ENCODE results near the gene CD300H. TPM values are rescaled to one million over a fixed set of nuclear protein-coding genes. Genes with fewer than 3 reads are reported as not detected.

CD300H gene
- total RNA-seq, 1 donor from 2014 or later, result not detected

- no peak for TF ChIP-seq CTCF (IDR thresholded peaks at IDR 0.05; ENCODE audit: unreplicated experiment)
- H3K4me3 Mint-ChIP-seq (ENCODE audit: unreplicated experiment), result no peak overlapping the region
- H3K4me1 Mint-ChIP-seq (ENCODE audit: unreplicated experiment), result peaks cover 5% of the 10 kb centered on the region
- no peak overlapping the region for H3K27ac Mint-ChIP-seq (ENCODE audit: unreplicated experiment)
- DNase-seq (ENCODE audit: low spot score), result no peak
- peaks cover 4% of the 10 kb centered on the region for H3K36me3 Mint-ChIP-seq (ENCODE audit: low read depth, unreplicated experiment)
- no peaks in the 10 kb centered on the region for H3K9me3 Mint-ChIP-seq (ENCODE audit: unreplicated experiment)
- peaks cover 16% of the 10 kb centered on the region for H3K27me3 Mint-ChIP-seq (ENCODE audit: unreplicated experiment)
Measured at GRCh38 chr17:74547264-74547663, 20.0 kb downstream of the CD300H start.

GRCh38 chr17:74546586-74546985, 20.7 kb downstream of the CD300H start:
- Mint-ChIP-seq H3K27me3 (ENCODE audit: unreplicated experiment) (peaks cover 12% of the 10 kb centered on the region), H3K36me3 (ENCODE audit: low read depth, unreplicated experiment) (peaks cover 4% of the 10 kb centered on the region), H3K27ac (ENCODE audit: unreplicated experiment) (no peak overlapping the region), H3K9me3 (ENCODE audit: unreplicated experiment) (no peaks in the 10 kb centered on the region), H3K4me3 (ENCODE audit: unreplicated experiment) (no peak overlapping the region), H3K4me1 (ENCODE audit: unreplicated experiment) (peaks cover 5% of the 10 kb centered on the region)
- DNase-seq (ENCODE audit: low spot score), result no peak
- TF ChIP-seq CTCF (IDR thresholded peaks at IDR 0.05; ENCODE audit: unreplicated experiment), result no peak

GRCh38 chr17:74545843-74546230, 21.5 kb downstream of the CD300H start, which contains the start of gene CD300C:
TSS of gene CD300C (minus strand) at chr17:74546115. CDS start at chr17:74545782, 333 bp downstream.
- Mint-ChIP-seq H3K27me3 (ENCODE audit: unreplicated experiment) (peaks cover 13% of the 10 kb centered on the region), H3K4me1 (ENCODE audit: unreplicated experiment) (peaks cover 5% of the 10 kb centered on the region), H3K27ac (ENCODE audit: unreplicated experiment) (peak within 1 kb of the TSS; percentile 37), H3K36me3 (ENCODE audit: low read depth, unreplicated experiment) (peaks cover 4% of the 10 kb centered on the region), H3K9me3 (ENCODE audit: unreplicated experiment) (no peaks in the 10 kb centered on the region), H3K4me3 (ENCODE audit: unreplicated experiment) (peak within 1 kb of the TSS; percentile 28)
- TF ChIP-seq CTCF (IDR thresholded peaks at IDR 0.05; ENCODE audit: unreplicated experiment), result no peak
- no peak for DNase-seq (ENCODE audit: low spot score)

GRCh38 chr17:74544991-74545842, 22.1 kb downstream of the CD300H start:
- H3K36me3 Mint-ChIP-seq (ENCODE audit: low read depth, unreplicated experiment), result peaks cover 3% of the 10 kb centered on the region
- peak overlapping the region; percentile 37 for H3K27ac Mint-ChIP-seq (ENCODE audit: unreplicated experiment)
- no peaks in the 10 kb centered on the region for H3K9me3 Mint-ChIP-seq (ENCODE audit: unreplicated experiment)

More at GRCh38 chr17:74544991-74545842, 22.1 kb downstream of the CD300H start:
- no peak for DNase-seq (ENCODE audit: low spot score)
- Mint-ChIP-seq H3K4me1 (ENCODE audit: unreplicated experiment) (peaks cover 5% of the 10 kb centered on the region), H3K4me3 (ENCODE audit: unreplicated experiment) (peak overlapping the region; percentile 28), H3K27me3 (ENCODE audit: unreplicated experiment) (peaks cover 13% of the 10 kb centered on the region)
- TF ChIP-seq CTCF (IDR thresholded peaks at IDR 0.05; ENCODE audit: unreplicated experiment), result no peak

Measured in endothelial cell (in vitro differentiated cells).